WTC11 (cell line): ENCODE results near the gene CD82. TPM values are rescaled to one million over a fixed set of nuclear protein-coding genes. Genes with fewer than 3 reads are reported as not detected.

ENCODE experiments used
- ATAC-seq: fragments of 200-7000 bp; cut with Tn5 transposase; 2 replicates; pipeline ENCODE4 v1.10.0; 2021; ENCODE audit warnings: mild to moderate bottlenecking, moderate library complexity
- CTCF ChIA-PET: fragments of 300-600 bp; sonication (Branson Sonifier 250); formaldehyde crosslinking; loops from one replicate; lab custom pipeline; 2021; ENCODE audit warnings: antibody characterized with exemption; lab: Charles Lee
- POLR2A ChIA-PET: fragments of 350-600 bp; sonication (Branson Sonifier 250); formaldehyde crosslinking; loops from one replicate; lab custom pipeline; 2021; ENCODE audit warnings: antibody characterized with exemption; lab: Charles Lee
- DNase-seq: peaks from one replicate; pipeline ENCODE4 v3.0.0; 2021; ENCODE audit warnings: low spot score
- H3K27ac Mint-ChIP-seq: 2 replicates; pipeline ENCODE4 v1.8.0; 2021; ENCODE audit warnings: mixed read lengths
- H3K27me3 Mint-ChIP-seq: 2 replicates; pipeline ENCODE4 v1.8.0; 2021; ENCODE audit warnings: low read depth, mild to moderate bottlenecking, moderate library complexity, mixed read lengths
- H3K36me3 Mint-ChIP-seq: 2 replicates; pipeline ENCODE4 v1.8.0; 2021; ENCODE audit warnings: mixed read lengths
- H3K4me1 Mint-ChIP-seq: 2 replicates; pipeline ENCODE4 v1.8.0; 2022; ENCODE audit warnings: mixed read lengths
- H3K4me3 Mint-ChIP-seq: 2 replicates; pipeline ENCODE4 v1.8.0; 2021; ENCODE audit warnings: mild to moderate bottlenecking, moderate library complexity, mixed read lengths
- H3K9me3 Mint-ChIP-seq: 2 replicates; pipeline ENCODE4 v1.8.0; 2021; ENCODE audit warnings: mixed read lengths
- ATF2 ChIP-seq: sonication (generic); formaldehyde crosslinking; IDR thresholded peaks from 2 replicates; pipeline ENCODE4 v1.8.1; 2022; ENCODE audit warnings: low read depth, missing genetic modification reagents, borderline replicate concordance
- CREM ChIP-seq: sonication (generic); formaldehyde crosslinking; IDR thresholded peaks from 2 replicates; pipeline ENCODE4 v1.8.1; 2022; ENCODE audit warnings: mild to moderate bottlenecking, missing genetic modification reagents, moderate library complexity
- CTCF ChIP-seq: fragments of 200-600 bp; IDR thresholded peaks from 2 replicates; pipeline ENCODE4 v1.8.0; 2022; ENCODE audit warnings: antibody characterized with exemption
- E2F1 ChIP-seq: sonication (generic); formaldehyde crosslinking; IDR thresholded peaks from 2 replicates; pipeline ENCODE4 v1.8.0; 2022; ENCODE audit warnings: mild to moderate bottlenecking, missing genetic modification reagents
- FOXK1 ChIP-seq: sonication (generic); formaldehyde crosslinking; IDR thresholded peaks from 2 replicates; pipeline ENCODE4 v1.8.0; 2022; ENCODE audit warnings: mild to moderate bottlenecking, moderate library complexity, missing genetic modification reagents
- FOXP1 ChIP-seq: sonication (generic); formaldehyde crosslinking; IDR thresholded peaks from 2 replicates; pipeline ENCODE4 v1.8.0; 2022; ENCODE audit warnings: missing genetic modification reagents, mild to moderate bottlenecking, moderate library complexity, borderline replicate concordance
- FOXP4 ChIP-seq: sonication (generic); formaldehyde crosslinking; IDR thresholded peaks from 2 replicates; pipeline ENCODE4 v1.8.0; 2022; ENCODE audit warnings: mild to moderate bottlenecking, missing genetic modification reagents
- KAT7 ChIP-seq: sonication (generic); formaldehyde crosslinking; IDR thresholded peaks from 2 replicates; pipeline ENCODE4 v1.8.1; 2023; ENCODE audit warnings: missing genetic modification reagents, mild to moderate bottlenecking, borderline replicate concordance
- NR1H2 ChIP-seq: sonication (generic); formaldehyde crosslinking; IDR thresholded peaks from 2 replicates; pipeline ENCODE4 v1.9.0; 2021; ENCODE audit warnings: mild to moderate bottlenecking, moderate library complexity, missing genetic modification reagents
- OVOL2 ChIP-seq: fragments of 250-450 bp; sonication (Bioruptor Pico); IDR thresholded peaks from 2 replicates; pipeline ENCODE4 v1.9.0; 2021; ENCODE audit warnings: mild to moderate bottlenecking, borderline replicate concordance
- PREB ChIP-seq: sonication (generic); formaldehyde crosslinking; IDR thresholded peaks from 2 replicates; pipeline ENCODE4 v1.8.1; 2022; ENCODE audit warnings: mild to moderate bottlenecking, missing genetic modification reagents, moderate library complexity, borderline replicate concordance
- PRRX2 ChIP-seq: fragments of 250-450 bp; sonication (Bioruptor Pico); IDR thresholded peaks from 2 replicates; pipeline ENCODE4 v1.8.0; 2021; ENCODE audit warnings: mild to moderate bottlenecking
- RELA ChIP-seq: sonication (generic); formaldehyde crosslinking; IDR thresholded peaks from 2 replicates; pipeline ENCODE4 v1.8.1; 2022; ENCODE audit warnings: missing genetic modification reagents, mild to moderate bottlenecking, borderline replicate concordance
- RORB ChIP-seq: fragments of 250-450 bp; sonication (Bioruptor Pico); IDR thresholded peaks from 2 replicates; pipeline ENCODE4 v1.9.0; 2021; ENCODE audit warnings: mild to moderate bottlenecking
- TCF7 ChIP-seq: sonication (generic); formaldehyde crosslinking; IDR thresholded peaks from 2 replicates; pipeline ENCODE4 v1.8.0; 2022; ENCODE audit warnings: mild to moderate bottlenecking, low read depth, missing genetic modification reagents, moderate library complexity
- USF1 ChIP-seq: sonication (generic); formaldehyde crosslinking; IDR thresholded peaks from 2 replicates; pipeline ENCODE4 v1.8.0; 2022; ENCODE audit warnings: mild to moderate bottlenecking, missing genetic modification reagents
- ZNF219 ChIP-seq: sonication (generic); formaldehyde crosslinking; IDR thresholded peaks from 2 replicates; pipeline ENCODE4 v1.8.0; 2023; ENCODE audit warnings: missing genetic modification reagents, mild to moderate bottlenecking, borderline replicate concordance
- ZNF232 ChIP-seq: sonication (generic); formaldehyde crosslinking; IDR thresholded peaks from 2 replicates; pipeline ENCODE4 v1.8.0; 2022; ENCODE audit warnings: mild to moderate bottlenecking, missing genetic modification reagents
- ZNF671 ChIP-seq: fragments of 250-450 bp; sonication (Bioruptor Pico); IDR thresholded peaks from 2 replicates; pipeline ENCODE4 v1.8.0; 2021; ENCODE audit warnings: mild to moderate bottlenecking
- total RNA-seq: library from RNA; stranded (reverse); gene quantifications from 3 replicates; pipeline ENCODE4 v1.2.3, GENCODE V29; 2021

CD82 gene
- total RNA-seq, 1 experiment from 2014 or later: 15.5 TPM

- DNase-seq: no peak
- POLR2A ChIA-PET: no interaction called here
- CTCF ChIA-PET: interaction anchor here (0.6 to 1.3 kb wide), 2 partner anchors 20 to 72 kb away, joined by 3 to 4 read pairs; no protein-coding TSS in a partner anchor
- H3K9me3 Mint-ChIP-seq: peaks cover 4% of the 10 kb centered on the region; the same call in 1 of the 2 replicates
- TF ChIP-seq ZNF219 (CRISPR knock-in tag) (no peak), FOXP1 (CRISPR knock-in tag) (no peak), CREM (CRISPR knock-in tag) (no peak), CTCF (no peak), TCF7 (CRISPR knock-in tag) (no peak), E2F1 (CRISPR knock-in tag) (no peak), PRRX2 (CRISPR knock-in tag) (no peak), ATF2 (no peak), FOXP4 (CRISPR knock-in tag) (no peak), FOXK1 (CRISPR knock-in tag) (no peak), PREB (CRISPR knock-in tag) (no peak), ZNF232 (CRISPR knock-in tag) (no peak), RELA (CRISPR knock-in tag) (no peak), NR1H2 (CRISPR knock-in tag) (no peak), RORB (CRISPR knock-in tag) (no peak), OVOL2 (CRISPR knock-in tag) (no peak), USF1 (CRISPR knock-in tag) (no peak), ZNF671 (CRISPR knock-in tag) (no peak), KAT7 (CRISPR knock-in tag) (no peak)
- peaks cover 8% of the 10 kb centered on the region for H3K27me3 Mint-ChIP-seq
- H3K27ac Mint-ChIP-seq: no peak overlapping the region
- no peak for ATAC-seq
- peaks cover 8% of the 10 kb centered on the region for H3K4me1 Mint-ChIP-seq
- no peaks in the 10 kb centered on the region for H3K36me3 Mint-ChIP-seq
- H3K4me3 Mint-ChIP-seq: no peak overlapping the region
Observed at GRCh38 chr11:44654596-44654995, 89.1 kb downstream of the CD82 start.
